ENCODE data around the gene AP1S1.
"Not testable (repeated sequence)": the region's sequence is repeated elsewhere in the genome, so short reads cannot be mapped to it uniquely, and the experiment has no call there.

Gene AP1S1

GRCh38 chr7:101201695-101202602 lies 47.7 kb downstream of the AP1S1 start:
- DNase-seq: no peak

DNA sequence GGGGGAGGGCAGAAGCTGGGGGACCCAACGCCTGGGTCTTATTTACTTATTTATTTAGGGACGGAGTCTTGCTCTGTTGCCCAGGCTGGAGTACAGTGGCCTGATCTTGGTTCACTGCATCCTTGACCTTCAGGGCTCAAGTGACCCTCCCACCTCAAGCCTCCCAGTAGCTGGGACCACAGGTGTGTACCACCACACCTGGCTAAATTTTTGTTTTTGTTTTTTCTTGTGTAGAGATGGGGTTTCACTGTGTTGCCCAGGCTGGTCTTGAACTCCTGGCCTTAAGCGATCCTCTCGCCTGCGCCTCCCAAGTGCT lies 48.3 kb downstream of the AP1S1 start:
- DNase-seq: no peak

- not testable (repeated sequence) for DNase-seq
These were observed 49.8 kb downstream of the AP1S1 start for GRCh38 chr7:101203740-101204738.

DNA sequence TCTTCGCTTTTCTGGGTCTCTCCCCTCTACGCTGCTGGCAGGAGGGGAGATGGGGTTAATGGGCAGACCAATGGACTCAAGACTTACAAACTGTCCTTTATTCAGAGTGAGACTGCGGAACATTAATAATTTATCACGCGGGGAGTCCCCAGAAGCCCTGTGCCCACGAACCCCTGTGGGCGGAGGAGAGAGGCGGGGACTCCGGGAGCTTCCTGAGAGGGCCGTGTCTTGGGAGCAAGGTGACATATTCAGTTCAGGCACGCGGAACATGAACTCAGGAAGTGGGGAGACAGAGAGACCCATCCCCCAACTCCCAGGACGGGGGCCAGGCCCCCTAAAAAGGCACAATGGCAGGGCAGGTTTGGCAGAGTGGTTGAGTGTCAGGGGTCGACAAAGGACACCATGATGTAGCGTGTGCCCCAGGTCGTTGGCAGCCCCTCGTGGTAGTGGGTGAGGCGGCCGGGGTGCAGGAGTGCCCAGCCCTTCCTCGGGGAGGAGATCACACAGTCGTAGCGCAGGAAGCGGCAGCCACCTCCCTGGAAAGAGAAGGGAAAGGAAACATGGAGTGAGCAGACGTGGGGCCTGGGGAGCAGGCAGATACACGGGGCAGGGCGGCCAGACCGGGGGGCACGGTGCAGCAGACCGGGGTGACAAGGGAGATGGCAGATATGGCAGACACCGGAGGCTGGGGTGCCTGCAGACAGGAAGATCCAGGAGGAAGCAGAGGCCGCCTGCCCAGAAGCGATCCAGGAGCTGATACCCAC lies 51.8 kb downstream of the AP1S1 start:
- DNase-seq: no peak

DNA sequence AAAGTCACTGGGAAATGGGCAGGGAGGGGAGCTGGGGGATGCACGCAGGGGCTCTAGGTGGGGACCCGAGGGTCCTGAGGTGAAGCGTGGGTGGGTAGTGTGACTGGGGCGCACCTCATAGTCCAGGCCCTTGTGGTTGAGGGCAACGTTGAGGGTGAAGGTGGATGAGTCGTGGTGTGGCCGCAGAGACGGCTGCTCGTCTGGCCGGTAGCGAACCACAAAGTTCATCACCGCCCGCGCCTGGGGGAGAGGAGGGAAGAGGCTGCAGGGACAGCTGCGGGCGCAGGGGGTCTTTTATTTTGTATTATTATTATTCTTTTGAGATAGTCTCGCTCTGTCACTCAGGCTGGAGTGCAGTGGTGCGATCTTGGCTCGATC lies 52.4 kb downstream of the AP1S1 start:
- DNase-seq: no peak

DNA sequence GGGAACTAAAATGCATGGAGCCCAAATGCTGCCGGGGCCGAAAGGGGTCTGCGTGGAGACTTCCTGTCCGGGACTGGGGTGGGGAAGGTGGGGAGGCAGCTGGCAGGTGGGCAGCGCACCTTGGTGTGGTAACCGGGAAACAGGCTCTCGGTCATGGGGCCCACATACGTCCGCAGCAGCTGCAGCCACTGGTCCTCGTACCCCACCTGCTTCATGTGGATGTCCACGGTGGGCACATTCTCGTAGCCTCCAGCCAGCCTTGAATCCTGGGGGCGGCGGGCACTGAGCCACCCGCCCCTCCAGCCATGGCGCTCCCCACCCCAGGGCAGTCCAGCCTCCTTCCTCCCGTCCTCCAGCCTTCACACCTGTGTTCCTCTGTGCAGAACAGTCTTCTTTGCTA lies 53.2 kb downstream of the AP1S1 start:
- no peak for DNase-seq

DNA sequence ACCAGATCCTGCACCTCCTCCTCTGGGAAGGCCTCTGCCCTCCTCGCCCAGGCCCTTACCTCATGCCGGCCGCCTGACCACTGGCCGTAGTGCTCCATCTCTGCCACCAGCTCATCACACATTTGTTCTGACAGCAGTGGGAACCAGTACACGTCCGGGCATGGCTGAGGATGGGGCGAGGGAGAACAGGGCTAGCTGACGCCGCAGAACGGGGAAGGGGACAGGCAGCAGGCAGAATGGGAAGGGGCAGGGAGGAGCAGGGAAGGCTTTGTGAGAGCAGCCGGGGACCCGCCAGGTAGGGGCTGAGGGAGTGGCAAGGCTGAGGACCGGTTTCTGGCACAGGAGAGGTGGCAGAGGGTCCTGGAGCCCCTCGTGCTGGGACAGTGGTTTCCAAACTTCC lies 54.5 kb downstream of the AP1S1 start:
- no peak for DNase-seq

DNA sequence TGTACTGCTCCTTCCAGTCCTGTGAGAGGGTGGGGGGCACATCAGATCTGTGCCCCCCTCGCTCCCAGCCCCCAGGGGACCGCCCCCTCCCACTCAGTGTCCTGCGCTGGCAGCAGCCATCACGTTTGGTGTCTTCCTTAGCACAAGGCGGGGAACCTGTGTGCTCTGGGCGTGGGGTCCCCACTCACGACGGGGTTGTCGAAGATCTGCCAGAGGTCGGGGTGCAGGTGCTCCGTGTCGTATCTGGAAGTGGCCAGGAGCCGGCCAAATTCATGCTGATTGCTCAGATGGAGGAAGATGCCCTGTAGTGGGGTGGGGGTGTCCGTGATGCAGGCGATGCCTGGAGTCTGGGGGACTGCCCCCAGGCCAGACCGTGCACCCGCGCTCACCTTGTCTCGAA lies 55.9 kb downstream of the AP1S1 start:
- DNase-seq: no peak

All from NCI-H1436 (cell line).